CD4-positive, alpha-beta T cell treated with Interleukin-4 for 4 hours (primary cell): ENCODE measurements around the gene PRKCZ.

Experiments used
- DNase-seq: peaks from one replicate; pipeline ENCODE4 v3.0.0-alpha.2; 2020

Gene PRKCZ

GRCh38 chr1:2163205-2163604 is 113.0 kb downstream of the PRKCZ start:
- no peak for DNase-seq

- DNase-seq = no peak
Measured at GRCh38 chr1:2165646-2166045, 115.4 kb downstream of the PRKCZ start.

- DNase-seq = no peak
Measured at GRCh38 chr1:2166254-2166653, 116.0 kb downstream of the PRKCZ start.

- DNase-seq = no peak
Measured at GRCh38 chr1:2166695-2167094, 116.5 kb downstream of the PRKCZ start.

GRCh38 chr1:2168090-2168489 is 117.9 kb downstream of the PRKCZ start:
- DNase-seq = no peak

- DNase-seq = no peak
Measured at GRCh38 chr1:2168535-2168934, 118.3 kb downstream of the PRKCZ start.

GRCh38 chr1:2169200-2169836 is 119.1 kb downstream of the PRKCZ start:
- DNase-seq = no peak

- DNase-seq = no peak
Measured at GRCh38 chr1:2170211-2170610, 120.0 kb downstream of the PRKCZ start.

GRCh38 chr1:2172012-2172411 is 121.8 kb downstream of the PRKCZ start:
- no peak for DNase-seq

- no peak for DNase-seq
Measured at GRCh38 chr1:2172551-2173146, 122.4 kb downstream of the PRKCZ start.

- DNase-seq = no peak
Measured at GRCh38 chr1:2173546-2174347, 123.5 kb downstream of the PRKCZ start.

- no peak for DNase-seq
Measured at GRCh38 chr1:2174348-2175054, 124.3 kb downstream of the PRKCZ start.

GRCh38 chr1:2175055-2175414 is 124.8 kb downstream of the PRKCZ start:
- DNase-seq = no peak

GRCh38 chr1:2175681-2176454 is 125.7 kb downstream of the PRKCZ start:
- DNase-seq = no peak

- DNase-seq = no peak
Measured at GRCh38 chr1:2176615-2177014, 126.4 kb downstream of the PRKCZ start.

GRCh38 chr1:2177541-2177940 is 127.3 kb downstream of the PRKCZ start:
- no peak for DNase-seq

GRCh38 chr1:2177946-2178538 is 127.8 kb downstream of the PRKCZ start:
- no peak for DNase-seq

GRCh38 chr1:2178875-2179274 is 128.7 kb downstream of the PRKCZ start:
- no peak for DNase-seq

- DNase-seq = no peak
Measured at GRCh38 chr1:2179283-2180013, 129.2 kb downstream of the PRKCZ start.

- DNase-seq = no peak
Measured at GRCh38 chr1:2180297-2181245, 130.4 kb downstream of the PRKCZ start.
